ENCODE results near the gene TTC17. TPM values are rescaled to one million over a fixed set of nuclear protein-coding genes. Genes with fewer than 3 reads are reported as not detected.
A peak's percentile ranks its signal among the peaks of the same experiment; 100 is the strongest.
"Not testable (repeated sequence)": the region's sequence is repeated elsewhere in the genome, so short reads cannot be mapped to it uniquely, and the experiment has no call there.

Gene TTC17
- total RNA-seq, 1 experiment from 2014 or later = 80.1 TPM

DNA sequence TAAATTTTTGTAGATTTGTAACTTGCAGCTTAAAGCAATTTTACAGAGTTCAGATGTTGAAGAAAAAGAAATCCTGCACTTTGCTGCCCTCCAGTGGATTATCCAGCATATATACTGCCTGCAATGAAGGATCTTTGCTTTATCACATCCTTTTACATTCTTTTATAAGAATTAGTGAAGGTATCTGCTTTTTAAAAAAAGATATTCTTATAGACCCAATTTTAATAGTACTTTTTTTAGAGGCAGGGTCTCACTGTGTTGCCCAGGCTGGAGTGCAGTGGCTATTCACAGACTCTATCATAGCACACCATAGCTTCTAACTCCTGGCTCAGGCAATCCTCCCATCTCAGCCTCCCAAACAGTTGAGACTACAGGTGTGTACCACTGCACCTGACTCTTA is 60.7 kb downstream of the TTC17 start:
- in situ Hi-C loops (cut with HindIII; ENCODE audit: low pct_unique_long_range_greater_than_20kb, low sequenced_read_pairs) = no loop called here
- peak; percentile 58 for DNase-seq (ENCODE audit: low read depth, low spot score)

DNA sequence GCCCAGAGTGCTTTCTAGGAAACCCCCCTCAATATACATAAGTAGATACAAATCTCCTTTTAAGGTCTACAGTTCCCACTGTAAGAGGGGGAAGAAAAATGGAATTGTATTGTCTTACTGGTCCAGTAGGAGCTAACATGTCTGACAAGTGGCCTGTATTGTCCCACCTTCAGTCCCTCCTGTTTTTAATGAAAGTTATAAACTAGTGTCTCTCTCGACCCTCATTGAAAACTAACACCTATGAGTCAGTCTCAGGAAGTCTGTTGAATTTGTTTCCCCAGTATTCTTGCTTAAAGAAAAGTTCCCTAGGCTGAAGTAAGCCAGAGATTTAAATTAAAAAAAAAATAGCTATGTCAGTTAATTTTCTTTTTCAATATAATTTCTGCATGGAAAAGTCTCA is 69.3 kb downstream of the TTC17 start:
- in situ Hi-C loops (cut with HindIII; ENCODE audit: low pct_unique_long_range_greater_than_20kb, low sequenced_read_pairs) = no loop called here
- DNase-seq (ENCODE audit: low read depth, low spot score) = no peak

DNA sequence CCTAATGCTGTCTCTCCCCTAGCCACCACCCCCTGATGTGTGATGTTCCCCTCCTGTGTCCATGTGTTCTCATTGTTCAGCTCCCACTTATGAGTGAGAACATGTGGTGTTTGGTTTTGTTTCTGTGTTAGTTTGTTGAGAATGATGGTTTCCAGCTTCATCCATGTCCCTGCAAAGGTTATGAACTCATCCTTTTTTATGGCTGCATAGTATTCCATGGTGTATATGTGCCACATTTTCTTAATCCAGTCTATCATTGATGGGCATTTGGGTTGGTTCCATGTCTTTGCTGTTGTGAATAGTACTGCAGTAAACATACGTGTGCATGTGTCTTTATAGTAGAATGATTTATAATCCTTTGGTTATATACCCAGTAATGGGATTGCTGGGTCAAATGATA is 72.2 kb downstream of the TTC17 start:
- in situ Hi-C loops (cut with HindIII; ENCODE audit: low pct_unique_long_range_greater_than_20kb, low sequenced_read_pairs) = not testable (repeated sequence)

DNA sequence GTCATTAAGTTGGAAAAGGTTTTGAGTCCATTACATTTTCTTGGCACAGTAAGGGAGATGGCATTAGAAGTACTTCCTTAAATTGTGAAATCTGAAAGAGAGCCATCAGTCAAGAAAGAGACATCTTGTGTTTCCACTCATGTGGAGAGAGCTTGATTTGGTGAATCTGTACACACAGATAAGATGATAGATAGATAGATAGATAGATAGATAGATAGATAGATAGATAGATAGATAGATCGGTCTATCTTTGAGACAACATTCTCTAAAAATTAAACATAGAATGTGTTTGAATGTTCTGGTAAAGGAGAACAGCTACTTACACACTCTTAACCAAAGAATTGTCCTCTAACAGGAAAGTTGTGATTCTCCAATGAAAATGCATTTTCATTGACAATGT is 76.2 kb downstream of the TTC17 start:
- in situ Hi-C loops (cut with HindIII; ENCODE audit: low pct_unique_long_range_greater_than_20kb, low sequenced_read_pairs) = no loop called here
- no peak for DNase-seq (ENCODE audit: low read depth, low spot score)

More for the DNA sequence above, 72.2 kb downstream of the TTC17 start:
- DNase-seq (ENCODE audit: low read depth, low spot score) = not testable (repeated sequence)

DNA sequence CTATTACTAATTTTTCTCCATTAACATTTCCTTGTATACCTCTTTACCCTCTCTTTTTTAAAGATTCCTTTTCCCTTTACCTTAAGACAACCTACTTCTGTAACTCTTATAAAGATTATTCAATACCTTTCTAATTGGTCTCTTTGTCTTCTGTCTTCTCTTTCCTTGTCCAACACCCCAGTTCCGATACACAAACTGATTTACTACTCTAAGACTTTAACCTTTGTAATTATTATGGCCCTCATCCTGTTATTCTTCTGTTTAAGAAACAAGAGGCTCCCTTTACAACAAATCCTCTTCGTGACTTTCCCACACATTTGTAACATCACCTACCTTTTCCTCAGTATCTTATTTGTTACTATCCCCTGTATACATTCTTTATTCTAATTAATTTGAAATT is 81.8 kb downstream of the TTC17 start:
- DNase-seq (ENCODE audit: low read depth, low spot score) = no peak
- in situ Hi-C loops (cut with HindIII; ENCODE audit: low pct_unique_long_range_greater_than_20kb, low sequenced_read_pairs) = no loop called here

DNA sequence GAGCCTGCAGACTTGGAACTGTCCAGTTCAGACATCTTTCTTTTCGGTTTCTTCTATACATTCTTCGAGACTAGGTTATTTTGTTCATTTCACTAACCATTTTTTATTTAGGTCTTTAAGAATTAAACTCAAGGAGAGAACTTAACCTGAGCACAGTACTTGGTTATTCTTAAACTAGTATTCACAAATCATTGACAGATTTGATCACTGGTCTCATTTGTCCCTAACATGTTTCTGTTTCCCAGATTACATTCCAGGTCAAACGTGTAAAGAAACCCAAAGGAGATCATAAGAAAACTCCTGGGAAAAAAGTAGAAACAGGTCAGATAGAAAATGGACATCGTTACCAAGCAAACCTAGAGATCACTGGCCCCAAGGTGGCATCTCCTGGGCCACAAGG is 85.1 kb downstream of the TTC17 start:
- in situ Hi-C loops (cut with HindIII; ENCODE audit: low pct_unique_long_range_greater_than_20kb, low sequenced_read_pairs) = no loop called here
- DNase-seq (ENCODE audit: low read depth, low spot score) = no peak

DNA sequence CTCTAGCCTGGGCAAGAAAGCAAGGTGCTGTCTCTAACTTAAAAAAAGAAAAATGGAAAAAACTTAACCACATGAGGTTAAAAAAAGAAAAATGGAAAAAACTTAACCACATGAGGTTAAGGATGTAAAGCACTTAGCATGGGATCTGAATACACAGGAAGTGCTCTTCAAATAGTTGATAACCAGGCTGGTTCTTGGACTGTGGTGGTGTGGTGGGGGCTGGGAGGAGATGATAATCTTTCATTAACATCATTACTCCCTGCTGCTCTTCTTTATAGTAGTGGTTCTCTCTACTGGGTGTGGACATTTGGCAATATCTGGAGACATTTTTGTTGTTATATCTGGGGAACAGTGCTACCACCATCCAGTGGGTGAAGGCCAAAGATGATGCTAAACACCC is 88.4 kb downstream of the TTC17 start:
- in situ Hi-C loops (cut with HindIII; ENCODE audit: low pct_unique_long_range_greater_than_20kb, low sequenced_read_pairs) = no loop called here
- no peak for DNase-seq (ENCODE audit: low read depth, low spot score)

DNA sequence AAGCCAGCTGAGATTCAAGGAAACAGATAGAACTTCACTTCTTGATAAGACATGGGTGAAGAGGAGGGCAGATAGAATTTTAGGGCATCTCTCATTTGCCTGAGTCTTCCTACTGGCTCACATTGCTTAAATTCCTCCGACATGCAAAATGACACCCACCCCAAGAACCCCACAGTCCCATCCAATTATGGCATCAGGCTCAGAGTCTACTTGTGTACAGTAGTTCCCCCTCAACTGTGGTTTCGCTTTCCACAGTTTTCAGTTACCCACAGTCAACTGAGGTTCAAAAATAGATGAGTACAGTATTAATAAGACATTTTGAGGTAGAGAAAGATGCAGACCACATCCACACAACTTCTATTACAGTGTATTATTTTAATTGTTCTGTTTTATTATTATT is 99.8 kb downstream of the TTC17 start:
- no peak for DNase-seq (ENCODE audit: low read depth, low spot score)
- in situ Hi-C loops (cut with HindIII; ENCODE audit: low pct_unique_long_range_greater_than_20kb, low sequenced_read_pairs) = no loop called here

DNA sequence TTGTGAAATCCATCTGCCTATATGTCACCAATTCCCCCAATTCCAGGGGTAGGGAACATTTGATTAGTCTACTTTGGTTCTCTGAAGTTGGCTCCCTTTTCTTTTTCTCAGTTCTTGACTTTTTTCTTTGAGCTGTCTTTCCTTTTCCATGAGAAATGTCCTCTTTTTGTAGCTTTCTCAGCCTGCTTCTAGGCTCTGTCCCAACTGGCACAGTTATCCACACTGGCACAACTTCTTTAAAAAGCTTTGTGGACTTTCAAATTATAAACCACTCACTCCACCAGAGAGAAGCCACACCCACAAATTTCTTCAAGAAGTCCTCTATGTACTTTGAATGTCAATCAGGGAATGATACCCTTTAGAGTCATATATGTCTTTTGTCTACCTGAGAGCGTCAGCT is 100.5 kb downstream of the TTC17 start:
- no peak for DNase-seq (ENCODE audit: low read depth, low spot score)
- in situ Hi-C loops (cut with HindIII; ENCODE audit: low pct_unique_long_range_greater_than_20kb, low sequenced_read_pairs) = no loop called here

DNA sequence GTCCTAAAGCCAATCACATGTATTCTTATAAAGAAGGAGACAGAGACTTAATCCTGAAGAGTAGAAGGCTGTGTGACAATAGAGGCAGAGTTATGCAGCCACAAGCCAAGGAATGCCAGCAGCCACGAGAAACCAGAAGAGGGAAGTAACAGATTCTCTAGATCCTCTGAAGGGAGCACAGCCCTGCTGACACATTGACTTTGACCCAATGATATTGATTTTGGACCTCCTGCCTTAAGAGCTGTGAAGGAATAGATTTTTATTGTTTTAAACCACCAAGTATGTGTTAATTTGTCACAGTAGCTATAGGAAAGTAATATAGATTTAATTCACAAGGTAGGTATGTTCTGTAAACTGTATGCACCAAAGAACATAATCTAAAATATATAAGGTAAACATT is 103.6 kb downstream of the TTC17 start:
- in situ Hi-C loops (cut with HindIII; ENCODE audit: low pct_unique_long_range_greater_than_20kb, low sequenced_read_pairs) = no loop called here
- no peak for DNase-seq (ENCODE audit: low read depth, low spot score)

DNA sequence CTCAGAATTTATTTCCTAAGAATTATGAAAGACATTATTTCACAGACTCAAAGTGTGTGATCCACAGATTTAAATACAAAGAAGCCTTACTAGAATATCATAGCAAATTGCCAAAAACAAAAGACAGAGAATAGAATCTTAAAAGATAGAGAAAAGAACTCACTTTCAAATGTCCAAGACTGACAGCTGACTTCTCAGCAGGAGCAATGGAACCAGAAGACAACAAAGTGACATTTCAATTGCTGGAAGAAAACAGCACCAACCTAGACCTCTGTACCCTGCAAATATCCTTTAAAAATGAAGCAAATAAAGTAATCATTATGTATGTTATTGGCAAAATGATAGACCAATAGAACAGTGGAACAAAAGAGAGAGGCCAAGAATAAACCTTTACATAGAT is 109.2 kb downstream of the TTC17 start:
- no peak for DNase-seq (ENCODE audit: low read depth, low spot score)
- in situ Hi-C loops (cut with HindIII; ENCODE audit: low pct_unique_long_range_greater_than_20kb, low sequenced_read_pairs) = no loop called here

DNA sequence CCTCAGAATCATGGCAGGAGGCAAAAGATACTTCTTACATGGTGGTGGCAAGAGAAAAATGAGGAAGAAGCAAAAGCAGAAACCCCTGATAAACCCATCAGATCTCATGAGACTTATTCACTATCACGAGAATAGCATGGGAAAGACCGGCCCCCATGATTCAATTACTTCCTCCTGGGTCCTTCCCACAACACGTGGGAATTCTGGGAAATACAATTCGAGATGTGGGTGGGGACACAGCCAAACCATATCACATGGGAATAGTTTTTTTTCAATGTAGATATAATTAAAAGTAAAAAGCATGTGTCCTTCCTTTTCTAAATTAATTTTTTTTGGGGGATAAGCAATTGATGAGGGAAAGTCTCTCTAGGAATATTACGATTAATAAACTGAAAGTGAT is 118.8 kb downstream of the TTC17 start:
- in situ Hi-C loops (cut with HindIII; ENCODE audit: low pct_unique_long_range_greater_than_20kb, low sequenced_read_pairs); DNase-seq (ENCODE audit: low read depth, low spot score): not testable (repeated sequence)

DNA sequence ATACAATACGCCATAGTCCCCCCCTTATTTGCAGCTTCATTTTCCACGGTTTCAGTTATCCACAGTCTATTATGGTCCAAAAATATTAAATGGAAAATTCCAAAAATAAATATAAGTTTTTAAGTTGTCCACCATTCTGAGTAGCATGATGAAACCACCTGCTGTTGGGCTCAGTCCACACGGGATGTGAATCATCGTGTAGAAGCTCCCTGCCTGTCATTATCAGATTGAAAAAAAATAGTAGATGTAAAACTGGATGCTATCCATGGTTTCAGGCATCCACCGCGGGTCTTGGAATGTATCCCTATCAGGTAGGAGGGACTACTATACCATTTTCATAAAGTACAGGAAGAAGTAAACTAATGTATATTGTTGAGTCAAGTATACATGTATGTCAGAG is 127.4 kb downstream of the TTC17 start:
- no peak for DNase-seq (ENCODE audit: low read depth, low spot score)
- in situ Hi-C loops (cut with HindIII; ENCODE audit: low pct_unique_long_range_greater_than_20kb, low sequenced_read_pairs) = no loop called here

DNA sequence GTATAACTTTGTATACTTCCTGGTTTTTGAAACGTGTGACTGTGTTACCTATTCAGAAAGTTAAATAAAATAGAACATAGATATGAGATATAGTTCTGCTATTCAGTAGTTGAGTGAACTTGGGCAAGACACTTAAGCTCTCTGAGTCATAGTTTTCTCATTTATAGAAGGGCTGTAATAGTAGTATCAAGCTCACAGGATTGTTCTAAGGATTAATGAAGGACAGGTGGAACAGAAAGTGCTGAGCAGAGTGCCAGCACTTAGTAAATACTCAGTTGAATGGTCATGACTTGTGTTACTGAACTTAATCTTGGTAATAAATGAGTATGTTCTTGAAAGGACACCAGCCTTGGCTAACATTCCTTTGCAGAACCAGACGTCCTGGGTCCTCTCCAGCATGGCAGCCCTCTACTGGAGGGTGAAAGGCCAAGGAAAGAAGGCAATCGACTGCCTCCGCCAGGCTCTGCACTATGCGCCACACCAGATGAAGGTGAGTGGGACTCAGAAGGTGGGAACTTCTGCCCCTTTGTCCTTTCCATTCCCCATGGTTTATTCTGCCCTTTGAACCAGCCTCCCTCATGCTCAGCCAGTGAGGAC is 131.2 kb downstream of the TTC17 start:
- in situ Hi-C loops (cut with HindIII; ENCODE audit: low pct_unique_long_range_greater_than_20kb, low sequenced_read_pairs) = no loop called here

DNA sequence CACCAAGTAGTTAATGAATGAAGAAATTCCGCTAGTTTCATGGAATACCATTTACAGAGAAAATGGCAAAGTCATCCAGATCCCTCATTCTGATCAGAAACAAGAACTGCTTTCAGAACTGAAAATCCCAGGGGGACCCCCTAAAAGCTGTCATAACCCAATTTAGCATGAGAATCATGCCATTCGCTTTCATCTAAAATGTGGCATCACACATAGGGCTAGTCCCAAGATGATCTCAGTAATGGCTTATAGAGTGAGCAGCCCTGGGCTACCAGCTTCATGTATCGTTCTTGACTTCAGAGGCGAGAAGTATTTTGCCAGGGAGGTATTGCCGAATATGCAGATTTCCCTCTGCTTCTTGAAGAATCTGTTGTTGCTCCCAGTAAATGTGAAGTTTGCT is 134.0 kb downstream of the TTC17 start:
- no peak for DNase-seq (ENCODE audit: low read depth, low spot score)
- in situ Hi-C loops (cut with HindIII; ENCODE audit: low pct_unique_long_range_greater_than_20kb, low sequenced_read_pairs) = no loop called here

More for the DNA sequence above, 131.2 kb downstream of the TTC17 start:
- DNase-seq (ENCODE audit: low read depth, low spot score) = no peak

DNA sequence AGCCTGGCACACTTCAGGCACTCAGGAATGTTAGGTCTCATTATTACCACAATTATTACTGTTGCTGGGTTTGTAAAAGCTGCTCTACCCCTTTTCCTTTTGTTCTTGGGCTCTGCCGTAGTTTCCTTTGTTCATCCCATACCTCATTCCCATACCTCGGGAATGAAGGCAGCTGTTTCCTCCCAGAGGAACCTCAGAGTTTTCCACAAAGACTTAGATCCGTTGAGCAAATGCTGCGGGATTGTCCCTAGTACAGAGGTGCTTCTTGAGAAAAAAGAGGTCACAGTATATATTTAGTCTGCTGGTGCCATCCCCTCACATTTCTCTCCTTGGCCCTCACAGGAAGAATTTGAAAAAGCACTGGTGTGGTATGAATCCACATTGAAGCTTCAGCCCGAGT is 134.7 kb downstream of the TTC17 start:
- in situ Hi-C loops (cut with HindIII; ENCODE audit: low pct_unique_long_range_greater_than_20kb, low sequenced_read_pairs) = no loop called here
- DNase-seq (ENCODE audit: low read depth, low spot score) = no peak

DNA sequence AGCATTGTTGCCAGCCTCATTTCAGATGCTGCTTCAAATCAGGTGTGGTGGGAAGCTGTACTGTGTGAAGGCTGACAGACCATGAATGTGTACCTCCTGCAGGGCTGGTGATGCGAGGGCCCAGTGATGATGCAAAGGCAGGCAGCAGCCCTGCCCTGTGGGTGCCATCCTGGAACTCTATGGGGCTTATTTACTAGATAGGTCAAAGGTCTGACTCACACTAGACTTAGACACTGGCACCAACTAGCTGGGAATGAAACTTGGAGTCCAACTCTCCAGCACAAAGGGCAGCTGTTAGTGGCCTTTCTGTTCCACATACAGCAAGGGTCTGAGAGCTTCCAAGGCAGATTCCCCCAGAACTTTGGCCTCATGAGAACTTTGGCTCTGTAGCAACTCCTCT is 138.4 kb downstream of the TTC17 start:
- in situ Hi-C loops (cut with HindIII; ENCODE audit: low pct_unique_long_range_greater_than_20kb, low sequenced_read_pairs) = no loop called here
- DNase-seq (ENCODE audit: low read depth, low spot score) = peak; percentile 5

DNA sequence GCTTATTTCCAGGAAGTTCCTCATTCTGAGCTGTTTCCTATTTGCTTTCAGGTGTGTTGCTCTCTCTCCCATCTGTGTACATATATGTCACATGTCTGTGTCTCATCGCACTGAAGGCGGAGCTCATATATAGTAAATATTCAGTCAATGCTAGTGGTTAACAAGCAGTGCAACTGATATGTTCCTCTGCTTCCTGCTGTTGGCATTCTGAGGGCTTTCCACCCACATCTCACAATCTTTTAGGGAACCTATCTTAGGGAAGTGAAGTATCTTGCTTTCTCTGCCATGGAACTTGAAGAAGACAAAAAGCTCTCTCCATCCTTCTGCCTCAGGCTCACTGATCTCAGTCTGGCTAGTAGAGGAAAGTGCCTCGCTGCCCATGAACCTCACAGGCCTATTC is 139.8 kb downstream of the TTC17 start:
- DNase-seq (ENCODE audit: low read depth, low spot score) = no peak
- in situ Hi-C loops (cut with HindIII; ENCODE audit: low pct_unique_long_range_greater_than_20kb, low sequenced_read_pairs) = no loop called here

DNA sequence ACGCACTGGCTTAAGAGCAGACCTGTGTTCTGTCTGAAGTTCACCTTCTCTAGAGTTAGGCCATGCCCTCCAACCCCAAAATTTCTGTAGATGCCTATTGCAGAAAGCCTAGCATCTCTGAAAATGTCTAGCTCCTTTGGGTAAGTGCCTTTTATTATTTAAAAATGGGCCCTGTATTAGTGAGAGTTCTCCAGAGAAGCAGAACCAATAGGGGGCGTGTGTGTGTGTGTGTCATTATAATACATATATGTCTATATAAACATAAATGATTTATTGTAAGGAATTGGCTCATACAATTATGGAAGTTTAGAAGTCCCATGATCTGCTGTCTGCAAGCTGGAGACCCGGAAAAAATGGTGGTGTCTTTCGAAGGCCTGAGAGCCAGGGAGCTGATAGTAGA is 144.7 kb downstream of the TTC17 start:
- in situ Hi-C loops (cut with HindIII; ENCODE audit: low pct_unique_long_range_greater_than_20kb, low sequenced_read_pairs) = no loop called here
- peak; percentile 42 for DNase-seq (ENCODE audit: low read depth, low spot score)

DNA sequence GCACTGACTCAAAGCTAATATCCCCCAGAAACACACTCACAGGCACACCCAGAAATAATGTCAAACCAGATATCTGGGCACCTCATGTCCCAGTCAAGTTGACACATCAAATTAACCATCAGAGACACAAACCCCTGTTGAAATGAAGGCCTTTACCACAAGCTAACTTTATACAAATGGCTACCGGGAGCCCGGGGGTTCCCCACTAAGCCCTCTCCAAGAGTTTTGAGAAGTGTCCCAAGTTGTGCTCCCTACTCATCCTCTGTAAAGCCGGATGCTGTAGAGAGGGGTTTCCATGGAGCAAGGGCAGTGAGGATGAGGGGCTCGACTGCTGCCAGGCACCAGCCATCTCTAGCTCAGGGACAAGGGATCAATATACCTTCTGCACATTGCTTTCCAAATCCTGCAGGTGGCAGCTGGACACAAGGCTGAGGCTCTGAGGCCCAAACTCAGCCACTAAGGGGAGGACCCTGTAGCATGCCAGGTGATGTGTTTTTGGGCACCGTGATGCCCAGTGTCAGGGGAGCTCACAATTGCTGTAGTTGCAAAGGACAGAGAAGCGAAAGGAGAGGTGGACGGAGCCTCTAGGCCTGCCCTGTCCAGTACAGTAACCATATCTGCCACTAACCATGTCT is 145.7 kb downstream of the TTC17 start:
- peak; percentile 63 for DNase-seq (ENCODE audit: low read depth, low spot score)
- in situ Hi-C loops (cut with HindIII; ENCODE audit: low pct_unique_long_range_greater_than_20kb, low sequenced_read_pairs) = no loop called here

All from SK-MEL-5 (cell line).